Stimulated activated naive CD4-positive, alpha-beta T cell (primary cell): ENCODE data around the gene CYP46A1.
"Not testable (repeated sequence)": the region's sequence is repeated elsewhere in the genome, so short reads cannot be mapped to it uniquely, and the experiment has no call there.

ENCODE experiments used
- DNase-seq, 6 experiments: peaks; one replicate each; lab custom pipeline; 2025; lab: John Stamatoyannopoulos, UW

The CYP46A1 gene

DNA sequence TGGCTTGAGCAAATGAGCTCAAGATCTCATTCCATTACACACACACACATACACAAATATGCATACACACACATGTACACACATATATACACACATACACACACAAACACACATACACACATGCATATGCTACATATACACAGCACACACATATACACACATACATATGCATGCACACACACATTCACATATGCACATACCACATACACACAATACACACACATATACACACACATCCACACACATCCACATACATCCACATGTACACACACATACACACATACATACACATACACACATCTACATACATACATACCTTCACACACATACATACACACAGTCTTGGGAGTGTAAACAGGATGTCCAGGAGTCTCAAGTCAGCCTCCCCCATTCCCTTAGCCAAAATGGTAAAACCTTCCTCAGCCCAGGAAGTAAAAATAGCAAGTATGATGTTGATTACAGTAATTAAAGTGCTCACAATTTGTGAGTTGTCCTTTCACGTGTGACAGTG lies 26.4 kb upstream of the CYP46A1 start:
- DNase-seq = no peak

GRCh38 chr14:99658218-99658845 lies 25.8 kb upstream of the CYP46A1 start:
- no peak for DNase-seq

GRCh38 chr14:99659333-99659741 lies 24.8 kb upstream of the CYP46A1 start:
- no peak for DNase-seq

DNA sequence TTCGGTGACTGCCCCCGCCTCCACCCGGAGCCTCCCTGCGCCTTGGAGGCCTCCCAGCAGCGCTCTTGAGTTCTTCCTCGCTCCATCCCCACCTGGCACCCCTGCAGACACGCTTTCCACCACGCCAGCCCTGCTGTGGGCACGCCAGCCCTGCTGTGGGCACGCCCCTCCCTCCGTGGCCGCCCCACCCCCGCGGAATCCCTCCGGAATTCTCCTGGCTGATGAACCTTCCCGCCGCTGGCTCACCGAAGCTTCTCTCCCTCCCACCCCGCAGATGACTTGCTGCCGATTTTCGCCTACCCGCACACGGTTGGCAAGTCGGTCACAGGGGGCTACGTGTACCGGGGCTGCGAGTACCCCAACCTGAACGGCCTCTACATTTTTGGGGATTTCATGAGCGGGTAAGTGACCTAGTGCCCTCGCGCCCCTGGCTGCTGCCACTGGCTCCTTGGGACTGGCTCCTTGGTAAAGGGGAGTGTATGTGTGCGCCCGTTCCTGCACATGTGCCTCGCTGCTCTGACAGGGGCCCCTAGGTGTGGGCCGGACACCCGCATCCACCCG lies 24.0 kb upstream of the CYP46A1 start:
- DNase-seq = no peak

DNA sequence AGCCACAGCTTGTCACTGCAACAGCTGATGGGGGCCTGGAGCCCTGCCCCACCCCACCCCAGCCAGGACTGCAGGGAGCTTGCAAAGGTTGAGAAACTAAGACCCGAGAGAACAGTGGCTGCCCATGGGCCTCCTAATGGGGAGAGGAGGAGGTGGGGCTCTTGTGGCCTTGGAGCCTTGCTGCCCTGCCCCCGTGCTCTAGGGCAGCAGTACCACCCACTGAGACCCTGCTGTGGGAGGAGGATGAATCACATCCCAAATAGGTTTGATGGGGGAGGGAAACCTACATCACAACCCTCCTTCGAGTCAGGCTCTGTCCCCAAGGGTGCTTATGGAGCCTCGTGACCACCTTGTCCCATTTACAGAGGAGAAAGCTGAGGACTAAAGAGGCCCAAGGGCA lies 23.3 kb upstream of the CYP46A1 start:
- no peak for DNase-seq

GRCh38 chr14:99661206-99661605 lies 22.9 kb upstream of the CYP46A1 start:
- not testable (repeated sequence) for DNase-seq

DNA sequence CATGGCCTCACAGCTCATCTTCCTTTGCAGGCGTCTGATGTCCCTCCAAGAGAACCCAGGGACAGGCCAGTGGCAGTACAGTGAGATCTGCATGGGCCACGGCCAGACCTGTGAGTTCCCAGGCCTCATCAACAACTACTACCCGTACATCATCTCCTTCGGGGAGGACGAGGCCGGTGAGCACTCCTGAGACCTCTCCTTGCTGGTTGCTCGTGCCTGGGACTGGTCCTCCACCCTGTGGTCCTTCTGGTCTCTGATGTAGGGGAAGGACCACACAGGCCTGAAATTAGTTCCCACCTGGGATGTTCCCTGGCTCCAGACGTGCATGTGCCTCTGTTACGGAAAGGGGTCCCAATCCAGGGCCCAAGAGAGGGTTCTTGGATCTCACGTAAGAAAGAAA lies 21.3 kb upstream of the CYP46A1 start:
- no peak for DNase-seq

- no peak for DNase-seq
Observed at GRCh38 chr14:99663386-99664057, 20.6 kb upstream of the CYP46A1 start.

- DNase-seq = no peak
Observed at GRCh38 chr14:99664058-99664936, 19.8 kb upstream of the CYP46A1 start.

GRCh38 chr14:99664937-99665273 lies 19.2 kb upstream of the CYP46A1 start:
- no peak for DNase-seq

GRCh38 chr14:99666533-99666932 lies 17.6 kb upstream of the CYP46A1 start:
- no peak for DNase-seq

- no peak for DNase-seq
Observed at GRCh38 chr14:99667045-99667444, 17.1 kb upstream of the CYP46A1 start.

DNA sequence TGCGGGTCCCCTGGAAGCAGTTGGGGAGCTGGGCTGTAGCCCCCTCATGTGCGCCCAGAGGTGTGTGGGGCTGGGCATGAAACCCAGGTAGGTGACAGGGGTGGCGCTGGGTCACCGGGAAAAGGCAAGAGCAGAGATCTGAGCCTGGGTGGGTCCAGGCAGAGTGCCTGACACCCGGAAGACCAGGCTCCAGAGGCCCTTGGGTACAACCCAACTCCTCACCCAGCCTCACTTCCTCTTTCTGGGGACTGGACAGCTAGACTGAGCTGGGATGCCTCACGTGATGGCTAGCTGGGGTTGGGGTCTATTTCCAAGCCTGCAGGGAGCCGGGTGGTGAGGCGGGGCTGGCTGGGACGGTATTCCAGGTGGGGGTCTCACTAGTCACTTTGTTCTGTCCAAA lies 16.3 kb upstream of the CYP46A1 start:
- DNase-seq = no peak

DNA sequence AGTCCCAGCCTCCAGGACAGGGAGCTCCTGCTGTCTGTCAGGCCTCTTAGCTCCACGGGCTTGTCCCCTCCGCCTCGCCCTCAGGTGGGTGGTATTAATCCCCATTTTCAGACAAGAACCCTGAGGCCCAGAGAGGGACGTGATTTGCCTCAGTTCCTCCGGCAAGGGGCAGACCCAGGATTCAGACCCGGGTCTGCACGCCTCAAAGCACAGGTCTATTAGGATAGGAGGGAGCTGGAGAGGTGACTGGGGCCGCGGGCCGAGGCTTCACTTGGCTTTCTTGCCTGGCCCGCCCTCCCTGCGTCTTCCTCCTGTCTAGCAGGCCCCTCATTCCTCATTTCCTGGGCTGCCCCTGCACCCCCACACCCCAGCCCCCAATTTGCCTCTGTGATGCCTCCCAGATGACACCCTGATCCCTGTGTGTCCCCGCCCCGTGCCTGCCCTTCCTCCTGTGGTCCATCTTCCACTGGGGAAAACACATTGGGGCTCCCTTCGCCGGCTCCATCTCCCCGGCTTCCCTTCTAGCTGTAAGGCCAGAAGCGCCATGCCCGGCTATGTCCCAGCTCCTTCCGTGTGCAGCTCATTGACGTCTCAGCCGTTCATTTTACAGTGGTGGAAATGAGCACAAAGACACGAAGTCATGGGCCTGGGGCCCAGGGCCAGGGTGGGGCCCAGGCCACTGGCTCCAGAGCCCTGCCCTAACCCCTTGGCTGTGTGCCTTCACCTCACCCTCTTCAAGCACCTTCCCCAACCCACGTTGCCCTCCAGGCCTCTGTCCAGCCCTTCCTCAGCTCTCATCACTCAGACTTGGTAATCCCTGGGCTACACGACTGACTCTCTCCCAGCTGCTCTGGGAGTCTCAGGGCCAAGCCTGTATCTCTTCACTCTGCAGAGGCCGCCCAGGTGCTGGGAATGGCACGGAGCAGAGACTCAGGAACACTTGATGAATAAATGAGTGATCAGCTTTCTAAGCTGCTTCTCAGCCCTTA lies 15.5 kb upstream of the CYP46A1 start:
- DNase-seq = no peak

DNA sequence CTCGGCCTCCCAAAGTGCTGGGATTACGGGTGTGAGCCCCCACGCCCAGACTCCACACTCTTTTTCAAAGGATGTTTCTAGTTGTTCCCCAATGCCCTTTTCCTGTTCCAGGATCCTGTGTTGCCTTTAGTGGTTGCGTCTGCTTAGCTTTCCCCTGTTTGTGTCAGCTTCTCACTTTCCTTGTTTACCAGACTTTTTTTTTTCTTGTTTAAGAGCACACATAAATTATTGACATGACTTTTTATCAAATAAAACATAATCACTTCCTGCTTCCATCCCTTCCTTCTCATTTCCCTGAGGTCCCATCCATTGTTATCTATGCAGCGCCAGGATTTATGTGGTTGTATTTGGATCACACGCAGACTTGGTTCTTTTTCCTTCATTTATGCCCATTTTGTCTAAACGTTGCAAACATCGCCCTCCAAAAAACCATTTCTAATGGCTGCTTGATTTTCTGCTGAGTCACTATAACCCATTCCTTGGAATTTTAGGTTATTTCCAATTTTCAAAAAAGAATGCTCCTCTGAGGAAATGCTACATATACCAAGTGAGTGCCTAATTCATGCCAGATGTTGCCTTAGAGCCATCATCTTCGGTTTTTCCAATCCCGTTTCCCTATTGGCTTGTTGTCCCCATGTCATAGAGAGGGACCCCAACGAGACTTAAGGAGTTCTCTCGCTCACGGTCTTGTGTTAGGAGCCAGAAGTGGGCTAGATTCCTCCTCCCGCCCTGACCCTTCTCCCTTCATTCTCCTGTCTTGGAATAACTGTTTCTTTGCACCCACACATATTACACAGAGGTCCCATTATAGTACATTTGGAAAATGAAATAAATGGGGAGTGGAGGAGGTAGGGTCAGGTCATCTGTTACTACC lies 13.5 kb upstream of the CYP46A1 start:
- DNase-seq = no peak

DNA sequence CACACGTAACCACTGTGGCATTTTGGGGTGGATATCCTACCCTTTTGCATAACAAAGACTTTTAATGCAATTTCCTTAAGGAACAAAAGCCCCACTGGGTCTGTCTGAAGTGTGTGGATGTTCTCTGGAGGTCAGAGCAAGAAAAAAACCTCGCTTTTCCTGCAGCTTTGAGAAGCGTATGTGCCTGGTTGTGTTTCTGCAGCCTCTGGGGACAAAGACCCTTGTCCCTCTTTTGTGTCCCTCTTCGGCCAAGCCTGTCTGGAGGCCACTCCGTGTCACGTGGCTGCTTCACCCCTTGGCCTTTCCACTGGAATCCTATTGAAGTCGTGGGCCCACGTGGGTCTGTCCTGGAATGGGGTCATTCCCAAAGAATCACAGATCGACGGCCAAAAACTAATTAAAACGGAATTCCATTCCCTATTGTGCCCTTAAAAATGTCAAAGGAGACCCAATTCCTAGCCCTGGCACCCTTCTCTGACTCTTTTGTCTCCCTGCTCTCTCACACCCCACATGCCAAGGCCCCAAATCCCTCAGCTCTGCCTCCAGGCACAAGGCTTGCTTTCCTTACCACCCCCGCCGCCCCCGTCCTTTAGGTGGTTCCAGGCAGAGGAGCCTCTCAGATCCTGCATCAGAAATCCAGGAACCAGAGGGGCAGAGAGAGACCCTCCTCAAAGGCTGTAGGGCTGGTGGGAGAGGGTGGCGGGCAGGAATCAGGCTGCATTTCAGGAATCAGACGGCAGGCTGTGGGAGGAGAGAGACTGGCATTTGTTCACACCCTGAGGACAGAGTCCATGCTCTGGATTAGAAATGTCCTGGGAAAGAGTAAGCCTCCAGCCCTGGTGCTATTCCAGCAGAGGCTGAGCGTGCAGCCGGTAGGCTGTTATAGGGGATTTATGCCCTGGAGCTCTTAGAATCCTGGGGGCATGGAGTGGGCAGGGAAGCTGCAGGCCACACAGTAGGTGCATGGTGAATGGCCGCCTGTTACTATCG lies 12.6 kb upstream of the CYP46A1 start:
- no peak for DNase-seq

- DNase-seq = no peak
Observed at GRCh38 chr14:99672506-99673304, 11.4 kb upstream of the CYP46A1 start.
